K562 (cell line): Measurements from ENCODE around the gene ITPR3. TPM values are rescaled to one million over a fixed set of nuclear protein-coding genes. Genes with fewer than 3 reads are reported as not detected.

Experiments
- BHLHE40 ChIP-seq: IDR thresholded peaks from 2 replicates; pipeline ENCODE4 v1.6.1; 2011; ENCODE audit warnings: low read length, improper control_type of control experiment
- CHD4 ChIP-seq: fragments of 200-600 bp; sonication (generic); IDR thresholded peaks from 3 replicates; pipeline ENCODE4 v1.6.1; 2012; ENCODE audit warnings: low read depth, mild to moderate bottlenecking, mixed read lengths, low read length, inconsistent platforms; ENCODE audit not compliant: insufficient read depth, insufficient replicate concordance, poor library complexity, severe bottlenecking
- GABPB1 ChIP-seq: sonication (generic); formaldehyde crosslinking; IDR thresholded peaks from 2 replicates; pipeline ENCODE4 v1.8.0; 2022; ENCODE audit warnings: mild to moderate bottlenecking, missing genetic modification reagents
- GATAD2A ChIP-seq: fragments of 450-650 bp; IDR thresholded peaks from 2 replicates; pipeline ENCODE4 v1.6.1; 2017
- GATAD2B ChIP-seq: fragments of 450-650 bp; IDR thresholded peaks from 2 replicates; pipeline ENCODE4 v1.6.1; 2017; ENCODE audit warnings: mild to moderate bottlenecking, borderline replicate concordance
- PHB ChIP-seq: fragments of 250-450 bp; sonication (Bioruptor Pico); IDR thresholded peaks from 2 replicates; pipeline ENCODE4 v1.5.0; 2021
- SIN3A ChIP-seq, 2 experiments: fragments of 150-350 bp in 1 of 2; IDR thresholded peaks; 2 replicates each; pipeline ENCODE4 v1.6.1; 2011 to 2016; ENCODE audit warnings: borderline replicate concordance in 2 of 2, low read depth in 2 of 2, low read length in 2 of 2, mild to moderate bottlenecking in 2 of 2, moderate library complexity in 2 of 2; ENCODE audit not compliant: control insufficient read depth in 1 of 2
- TAF9B ChIP-seq: fragments of 450-650 bp; IDR thresholded peaks from 2 replicates; pipeline ENCODE4 v1.6.1; 2018; ENCODE audit warnings: mild to moderate bottlenecking; ENCODE audit not compliant: partially characterized antibody
- TBP ChIP-seq: optimal IDR thresholded peaks from 2 replicates; pipeline ENCODE3; 2011; ENCODE audit warnings: low read depth, low read length, improper control_type of control experiment
- TEAD4 ChIP-seq, 2 experiments: sonication (generic) in 1 of 2; formaldehyde crosslinking in 1 of 2; IDR thresholded peaks; 2 replicates each; pipeline versions ENCODE4 v1.6.1 to v1.8.0; 2012 to 2022; ENCODE audit warnings: borderline replicate concordance in 1 of 2, inconsistent platforms in 1 of 2, low read length in 1 of 2, mild to moderate bottlenecking in 1 of 2, missing genetic modification reagents in 1 of 2
- ZBTB8A ChIP-seq: fragments of 450-650 bp; IDR thresholded peaks from 2 replicates; pipeline ENCODE4 v1.6.1; 2018; ENCODE audit warnings: mild to moderate bottlenecking, moderate library complexity; ENCODE audit not compliant: partially characterized antibody
- ZNF696 ChIP-seq: fragments of 250-450 bp; sonication (Bioruptor Pico); conservative IDR thresholded peaks from 2 replicates; pipeline ENCODE4 v1.4.0; 2020; ENCODE audit warnings: mild to moderate bottlenecking, moderate library complexity
- ZNF707 ChIP-seq: fragments of 250-450 bp; sonication (Bioruptor Pico); conservative IDR thresholded peaks from 2 replicates; pipeline ENCODE4 v1.8.0; 2022; ENCODE audit warnings: inconsistent platforms, mild to moderate bottlenecking, moderate library complexity
- polyA plus RNA-seq, 8 experiments: library from polyadenylated mRNA; depleted of rRNA in 4 of 8; stranded (reverse) in 5 of 8; unstranded in 3 of 8; fragments of >200 nt; fragmentation: Nextera tagmentation in 2 of 8; fragmentation: Illumina TruSeq in 1 of 8; extraction: Ambion mirVana in 2 of 8; extraction: Trizol in 1 of 8; gene quantifications; 2 replicates each; pipeline versions ENCODE4 v1.2.1 to v1.2.3, GENCODE V29; 2011 to 2014; ENCODE audit warnings: inconsistent platforms in 1 of 8, missing spikeins in 1 of 8
- total RNA-seq, 7 experiments: library from RNA; depleted of rRNA in 6 of 7; stranded (reverse); fragments of >200 nt in 6 of 7; fragmentation: Illumina TruSeq in 2 of 7; extraction: Trizol in 2 of 7; gene quantifications; 2 replicates each; pipeline versions ENCODE4 v1.2.1 to v1.2.3, GENCODE V29; 2011 to 2021; ENCODE audit warnings: low replicate concordance in 1 of 7
- TF ChIP-seq, protein P1 (sequence below): fragments of 450-650 bp; IDR thresholded peaks from 2 replicates; pipeline ENCODE4 v1.6.1; 2016; ENCODE audit warnings: low read depth
- TF ChIP-seq, protein P2 (sequence below): sonication (generic); formaldehyde crosslinking; IDR thresholded peaks from 2 replicates; pipeline ENCODE4 v1.8.0; 2022; ENCODE audit warnings: mild to moderate bottlenecking, missing genetic modification reagents, borderline replicate concordance

The ITPR3 gene
- total and polyA plus RNA-seq, 9 of the 15 experiments (the other 6 are each of a cell fraction or from before 2014, with no cell fraction given), result 0.39 to 35.7 (median 13.2) TPM

DNA sequence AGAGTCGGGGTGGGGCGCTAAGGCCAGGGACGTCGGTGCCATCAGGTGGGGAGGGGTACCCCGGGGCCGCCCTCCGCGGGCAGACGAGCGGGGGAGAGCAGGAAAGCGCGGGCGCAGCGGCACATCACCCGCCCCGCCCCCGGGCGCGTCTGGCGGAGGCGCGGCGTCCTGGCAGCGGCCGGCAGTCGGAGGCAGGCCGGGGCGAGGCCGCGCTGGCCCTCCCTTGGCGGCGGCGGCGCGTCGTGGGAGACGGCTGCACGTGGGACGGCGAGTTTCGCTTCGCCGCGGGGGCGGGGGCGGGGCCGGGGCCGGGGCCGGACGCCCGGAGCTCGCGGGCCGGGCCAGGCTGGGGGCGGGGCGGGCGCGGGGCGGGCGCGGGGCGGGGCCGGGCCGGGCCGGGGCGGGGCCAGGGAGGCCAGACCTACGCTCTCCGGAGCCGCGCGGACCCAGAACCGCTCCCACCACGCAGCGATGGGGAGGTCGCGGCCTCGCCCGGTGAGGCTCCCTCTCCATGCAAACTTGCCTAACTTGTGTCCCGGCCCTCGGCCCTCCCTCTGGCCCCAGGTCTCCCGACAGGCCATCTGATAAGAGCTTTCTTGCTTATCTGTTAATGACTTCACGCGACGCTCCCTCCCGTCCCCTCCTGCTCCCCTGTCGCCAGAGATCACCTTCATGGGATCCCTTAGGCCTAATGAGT lies 12.5 kb downstream of the ITPR3 start (continued):
- TF ChIP-seq SIN3A (IDR thresholded peaks at IDR 0.05; ENCODE audit: borderline replicate concordance in 2 of 2, control insufficient read depth in 1 of 2, low read depth in 2 of 2, low read length in 2 of 2) (peak in 1 of 2 experiments; percentile 56; a peak in 1 of 4 replicates), TBP (no peak), BHLHE40 (peak; percentile 83), CHD4 (no peak), ZBTB8A (no peak), PHB (CRISPR knock-in tag) (no peak), ZNF696 (CRISPR knock-in tag) (no peak), ZNF707 (no peak), GATAD2A (0 out of 2 replicates have a peak, but pooled peaks have one; percentile 23), GATAD2B (peak; percentile 72; the same call in 1 of the 2 replicates), GABPB1 (no peak), TAF9B (no peak), TEAD4 (IDR thresholded peaks at IDR 0.05; ENCODE audit: low read length) (no peak), TEAD4 (CRISPR knock-in tag; IDR thresholded peaks at IDR 0.05; ENCODE audit: borderline replicate concordance) (no peak)
- TF ChIP-seq, protein P1, sequence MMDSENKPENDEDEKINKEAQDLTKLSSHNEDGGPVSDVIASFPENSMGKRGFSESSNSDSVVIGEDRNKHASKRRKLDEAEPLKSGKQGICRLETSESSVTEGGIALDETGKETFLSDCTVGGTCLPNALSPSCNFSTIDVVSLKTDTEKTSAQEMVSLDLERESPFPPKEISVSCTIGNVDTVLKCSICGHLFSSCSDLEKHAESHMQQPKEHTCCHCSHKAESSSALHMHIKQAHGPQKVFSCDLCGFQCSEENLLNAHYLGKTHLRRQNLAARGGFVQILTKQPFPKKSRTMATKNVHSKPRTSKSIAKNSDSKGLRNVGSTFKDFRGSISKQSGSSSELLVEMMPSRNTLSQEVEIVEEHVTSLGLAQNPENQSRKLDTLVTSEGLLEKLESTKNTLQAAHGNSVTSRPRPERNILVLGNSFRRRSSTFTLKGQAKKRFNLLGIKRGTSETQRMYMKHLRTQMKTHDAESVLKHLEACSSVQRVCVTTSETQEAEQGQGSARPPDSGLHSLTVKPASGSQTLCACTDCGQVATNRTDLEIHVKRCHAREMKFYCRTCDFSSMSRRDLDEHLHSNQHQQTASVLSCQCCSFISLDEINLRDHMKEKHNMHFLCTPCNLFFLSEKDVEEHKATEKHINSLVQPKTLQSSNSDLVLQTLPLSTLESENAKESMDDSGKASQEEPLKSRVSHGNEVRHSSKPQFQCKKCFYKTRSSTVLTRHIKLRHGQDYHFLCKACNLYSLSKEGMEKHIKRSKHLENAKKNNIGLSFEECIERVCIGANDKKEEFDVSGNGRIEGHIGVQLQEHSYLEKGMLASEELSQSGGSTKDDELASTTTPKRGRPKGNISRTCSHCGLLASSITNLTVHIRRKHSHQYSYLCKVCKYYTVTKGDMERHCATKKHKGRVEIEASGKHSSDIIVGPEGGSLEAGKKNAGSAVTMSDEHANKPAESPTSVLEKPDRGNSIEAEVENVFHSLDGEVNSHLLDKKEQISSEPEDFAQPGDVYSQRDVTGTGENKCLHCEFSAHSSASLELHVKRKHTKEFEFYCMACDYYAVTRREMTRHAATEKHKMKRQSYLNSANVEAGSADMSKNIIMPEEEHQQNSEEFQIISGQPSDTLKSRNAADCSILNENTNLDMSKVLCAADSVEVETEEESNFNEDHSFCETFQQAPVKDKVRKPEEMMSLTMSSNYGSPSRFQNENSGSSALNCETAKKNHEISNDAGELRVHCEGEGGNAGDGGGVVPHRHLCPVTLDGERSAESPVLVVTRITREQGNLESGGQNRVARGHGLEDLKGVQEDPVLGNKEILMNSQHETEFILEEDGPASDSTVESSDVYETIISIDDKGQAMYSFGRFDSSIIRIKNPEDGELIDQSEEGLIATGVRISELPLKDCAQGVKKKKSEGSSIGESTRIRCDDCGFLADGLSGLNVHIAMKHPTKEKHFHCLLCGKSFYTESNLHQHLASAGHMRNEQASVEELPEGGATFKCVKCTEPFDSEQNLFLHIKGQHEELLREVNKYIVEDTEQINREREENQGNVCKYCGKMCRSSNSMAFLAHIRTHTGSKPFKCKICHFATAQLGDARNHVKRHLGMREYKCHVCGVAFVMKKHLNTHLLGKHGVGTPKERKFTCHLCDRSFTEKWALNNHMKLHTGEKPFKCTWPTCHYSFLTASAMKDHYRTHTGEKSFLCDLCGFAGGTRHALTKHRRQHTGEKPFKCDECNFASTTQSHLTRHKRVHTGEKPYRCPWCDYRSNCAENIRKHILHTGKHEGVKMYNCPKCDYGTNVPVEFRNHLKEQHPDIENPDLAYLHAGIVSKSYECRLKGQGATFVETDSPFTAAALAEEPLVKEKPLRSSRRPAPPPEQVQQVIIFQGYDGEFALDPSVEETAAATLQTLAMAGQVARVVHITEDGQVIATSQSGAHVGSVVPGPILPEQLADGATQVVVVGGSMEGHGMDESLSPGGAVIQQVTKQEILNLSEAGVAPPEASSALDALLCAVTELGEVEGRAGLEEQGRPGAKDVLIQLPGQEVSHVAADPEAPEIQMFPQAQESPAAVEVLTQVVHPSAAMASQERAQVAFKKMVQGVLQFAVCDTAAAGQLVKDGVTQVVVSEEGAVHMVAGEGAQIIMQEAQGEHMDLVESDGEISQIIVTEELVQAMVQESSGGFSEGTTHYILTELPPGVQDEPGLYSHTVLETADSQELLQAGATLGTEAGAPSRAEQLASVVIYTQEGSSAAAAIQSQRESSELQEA, result no peak
- TF ChIP-seq, protein P2, sequence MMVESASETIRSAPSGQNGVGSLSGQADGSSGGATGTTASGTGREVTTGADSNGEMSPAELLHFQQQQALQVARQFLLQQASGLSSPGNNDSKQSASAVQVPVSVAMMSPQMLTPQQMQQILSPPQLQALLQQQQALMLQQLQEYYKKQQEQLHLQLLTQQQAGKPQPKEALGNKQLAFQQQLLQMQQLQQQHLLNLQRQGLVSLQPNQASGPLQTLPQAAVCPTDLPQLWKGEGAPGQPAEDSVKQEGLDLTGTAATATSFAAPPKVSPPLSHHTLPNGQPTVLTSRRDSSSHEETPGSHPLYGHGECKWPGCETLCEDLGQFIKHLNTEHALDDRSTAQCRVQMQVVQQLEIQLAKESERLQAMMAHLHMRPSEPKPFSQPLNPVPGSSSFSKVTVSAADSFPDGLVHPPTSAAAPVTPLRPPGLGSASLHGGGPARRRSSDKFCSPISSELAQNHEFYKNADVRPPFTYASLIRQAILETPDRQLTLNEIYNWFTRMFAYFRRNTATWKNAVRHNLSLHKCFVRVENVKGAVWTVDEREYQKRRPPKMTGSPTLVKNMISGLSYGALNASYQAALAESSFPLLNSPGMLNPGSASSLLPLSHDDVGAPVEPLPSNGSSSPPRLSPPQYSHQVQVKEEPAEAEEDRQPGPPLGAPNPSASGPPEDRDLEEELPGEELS, result no peak
